Transverse colon (tissue), 4 donors: ENCODE data around the gene MBTPS1.
A peak's percentile ranks its signal among the peaks of the same experiment; 100 is the strongest.

Source experiments
- EP300 ChIP-seq: sonication (generic); formaldehyde crosslinking; IDR thresholded peaks from one replicate; pipeline ENCODE4 v1.6.1; 2017; ENCODE audit warnings: antibody characterized with exemption, low read depth
- POLR2A ChIP-seq: fragments of 450-650 bp; IDR thresholded peaks from one replicate; pipeline ENCODE4 v1.6.1; 2016; ENCODE audit warnings: antibody characterized with exemption, mild to moderate bottlenecking, moderate library complexity
- POLR2AphosphoS5 ChIP-seq, 3 donors: sonication (generic); formaldehyde crosslinking; IDR thresholded peaks; one replicate each; pipeline ENCODE4 v1.6.1; 2016; ENCODE audit warnings: antibody characterized with exemption in 3 of 3
- TF ChIP-seq, protein P1 (sequence below), 5 experiments: fragments of 200-600 bp in 3 of 5; fragments of 450-650 bp in 2 of 5; sonication (generic) in 3 of 5; IDR thresholded peaks; 1 replicate in 2 of 5; 2 replicates in 3 of 5; pipeline ENCODE4 v1.5.1; 2016 to 2017; ENCODE audit warnings: antibody characterized with exemption in 5 of 5, inconsistent platforms in 3 of 5, mild to moderate bottlenecking in 2 of 5, moderate library complexity in 1 of 5

DNA sequence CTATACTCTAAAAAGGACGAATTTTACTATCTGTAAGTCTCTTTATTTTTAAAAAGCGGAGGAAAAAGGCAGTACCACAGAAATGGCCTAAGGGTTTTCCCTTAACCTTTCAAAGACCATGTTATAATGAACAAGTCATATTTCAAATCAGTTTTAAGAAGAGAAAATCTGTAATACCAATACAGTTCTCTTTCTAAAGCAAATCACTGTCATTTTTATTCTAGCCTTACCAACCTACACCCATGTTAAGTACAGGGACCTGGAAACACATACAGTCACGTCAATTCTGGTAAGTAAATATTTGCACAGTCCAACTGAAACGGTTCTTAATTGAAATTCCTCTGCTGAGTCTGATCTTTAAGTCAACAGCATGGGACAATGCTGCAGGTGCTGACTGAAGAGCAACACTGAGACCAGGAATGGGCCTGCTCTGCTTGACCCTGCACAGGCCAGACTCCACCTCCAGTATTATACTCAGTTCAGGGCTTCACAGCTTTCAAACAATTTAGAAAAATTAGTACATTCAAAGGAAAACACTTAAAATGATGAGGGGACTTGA is 20.2 kb downstream of the MBTPS1 start:
- TF ChIP-seq, protein P1, sequence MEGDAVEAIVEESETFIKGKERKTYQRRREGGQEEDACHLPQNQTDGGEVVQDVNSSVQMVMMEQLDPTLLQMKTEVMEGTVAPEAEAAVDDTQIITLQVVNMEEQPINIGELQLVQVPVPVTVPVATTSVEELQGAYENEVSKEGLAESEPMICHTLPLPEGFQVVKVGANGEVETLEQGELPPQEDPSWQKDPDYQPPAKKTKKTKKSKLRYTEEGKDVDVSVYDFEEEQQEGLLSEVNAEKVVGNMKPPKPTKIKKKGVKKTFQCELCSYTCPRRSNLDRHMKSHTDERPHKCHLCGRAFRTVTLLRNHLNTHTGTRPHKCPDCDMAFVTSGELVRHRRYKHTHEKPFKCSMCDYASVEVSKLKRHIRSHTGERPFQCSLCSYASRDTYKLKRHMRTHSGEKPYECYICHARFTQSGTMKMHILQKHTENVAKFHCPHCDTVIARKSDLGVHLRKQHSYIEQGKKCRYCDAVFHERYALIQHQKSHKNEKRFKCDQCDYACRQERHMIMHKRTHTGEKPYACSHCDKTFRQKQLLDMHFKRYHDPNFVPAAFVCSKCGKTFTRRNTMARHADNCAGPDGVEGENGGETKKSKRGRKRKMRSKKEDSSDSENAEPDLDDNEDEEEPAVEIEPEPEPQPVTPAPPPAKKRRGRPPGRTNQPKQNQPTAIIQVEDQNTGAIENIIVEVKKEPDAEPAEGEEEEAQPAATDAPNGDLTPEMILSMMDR (IDR thresholded peaks at IDR 0.05): no peak
- TF ChIP-seq POLR2A: no peak
- TF ChIP-seq EP300: no peak
- TF ChIP-seq POLR2AphosphoS5 (IDR thresholded peaks at IDR 0.05): peak in 2 of 3 donors; percentile 25 to 48
